ENCODE measurements around the gene CT45A9. TPM values are rescaled to one million over a fixed set of nuclear protein-coding genes. Genes with fewer than 3 reads are reported as not detected.
A peak's percentile ranks its signal among the peaks of the same experiment; 100 is the strongest.
"Not testable (repeated sequence)": the region's sequence is repeated elsewhere in the genome, so short reads cannot be mapped to it uniquely, and the experiment has no call there.

The CT45A9 gene, protein sequence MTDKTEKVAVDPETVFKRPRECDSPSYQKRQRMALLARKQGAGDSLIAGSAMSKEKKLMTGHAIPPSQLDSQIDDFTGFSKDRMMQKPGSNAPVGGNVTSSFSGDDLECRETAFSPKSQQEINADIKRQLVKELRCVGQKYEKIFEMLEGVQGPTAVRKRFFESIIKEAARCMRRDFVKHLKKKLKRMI
- polyA plus RNA-seq, result not detected

DNA sequence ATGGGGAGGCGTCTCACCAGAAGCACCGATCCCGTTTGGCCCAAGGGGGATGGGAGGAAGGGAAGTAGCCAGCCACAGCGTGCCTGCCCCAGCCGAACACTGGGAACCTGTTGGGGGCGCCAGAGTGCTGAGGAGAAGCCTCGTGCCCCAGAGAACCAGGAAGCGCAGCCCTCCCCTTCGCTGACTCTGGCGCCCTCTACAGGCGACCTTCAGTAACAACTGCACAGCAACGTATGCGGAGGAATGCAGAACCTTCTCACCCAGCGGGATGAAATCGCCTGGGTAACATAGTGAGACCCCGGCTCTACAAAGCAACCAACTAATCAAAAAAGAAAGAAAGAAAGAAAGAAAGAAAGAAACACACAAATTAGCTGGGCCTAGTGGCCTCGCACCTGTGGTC, at the start of gene CT45A9:
TSS of gene CT45A9 (minus strand) at position 101 of the 400 bp plus-strand sequence. CDS start 3,751 bp downstream, outside the sequence.
- H3K4me1 Mint-ChIP-seq, H3K36me3 Mint-ChIP-seq, H3K27ac Mint-ChIP-seq, H3K4me3 Mint-ChIP-seq, H3K27me3 Mint-ChIP-seq, H3K9me3 Mint-ChIP-seq: not testable (repeated sequence)

DNA sequence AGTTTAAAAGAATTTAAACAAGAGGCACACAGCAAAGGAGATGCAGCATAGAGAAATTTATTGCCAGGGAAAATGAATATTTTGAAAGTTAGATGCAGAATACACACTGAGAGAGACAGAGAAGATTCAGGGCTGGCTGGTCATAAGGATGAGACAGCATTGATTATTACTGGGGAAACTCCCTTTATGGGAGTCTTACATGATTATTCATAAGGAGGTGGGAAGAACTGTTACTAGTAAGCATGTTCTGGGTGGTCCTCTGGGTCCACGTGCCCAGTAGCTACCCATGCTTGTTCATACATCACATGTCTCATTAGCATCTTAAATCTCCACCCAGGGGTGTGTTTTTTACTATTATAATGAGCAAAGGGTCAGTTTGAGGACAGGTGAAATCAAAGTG, 48.9 kb upstream of the CT45A9 start:
- H3K9me3 Mint-ChIP-seq, H3K36me3 Mint-ChIP-seq, H3K27me3 Mint-ChIP-seq, H3K4me1 Mint-ChIP-seq, H3K27ac Mint-ChIP-seq, H3K4me3 Mint-ChIP-seq: not testable (repeated sequence)

DNA sequence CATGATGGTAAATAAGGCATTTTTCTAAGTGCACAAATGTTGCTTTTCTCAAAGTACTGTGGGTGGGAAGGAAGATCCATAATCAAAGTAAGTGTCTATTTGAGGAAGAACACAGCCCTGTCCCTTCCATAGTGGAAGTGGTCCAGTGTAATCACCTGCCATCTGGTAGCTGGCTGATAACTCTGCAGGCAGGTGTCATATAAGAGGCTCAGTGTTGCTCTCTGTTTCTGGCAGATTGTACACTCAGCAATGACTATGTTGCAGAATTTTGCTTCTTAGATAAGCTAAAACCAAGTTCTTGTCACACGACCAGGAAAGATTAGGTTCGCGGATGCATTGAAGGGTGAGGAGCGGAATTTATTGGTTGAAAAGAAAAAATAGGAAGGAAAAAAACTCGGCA, 42.8 kb upstream of the CT45A9 start:
- Mint-ChIP-seq H3K27me3 (peaks cover 10% of the 10 kb centered on the region), H3K27ac (peak overlapping the region in 1 of 3 donors; percentile 69), H3K9me3 (peaks cover 0 to 2% (median 0%) of the 10 kb centered on the region in 3 donors)

DNA sequence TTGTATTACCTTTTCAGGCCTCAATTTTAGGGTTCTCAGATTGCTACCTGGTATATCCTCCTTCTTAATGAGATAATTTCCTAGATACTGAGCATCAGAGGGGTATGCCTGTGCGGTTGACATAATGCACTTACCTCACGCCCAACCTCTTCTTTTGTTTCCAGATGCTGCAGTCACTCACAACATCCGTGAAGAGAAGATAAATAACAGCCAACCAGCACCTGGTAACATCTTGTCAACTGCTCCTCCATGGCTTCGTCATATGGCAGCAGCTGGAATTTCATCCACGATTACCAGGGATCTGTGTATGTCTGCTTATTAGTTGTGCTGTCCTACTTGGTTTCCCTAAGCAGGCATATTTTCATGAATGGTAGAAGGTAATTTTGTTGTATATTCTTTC, 38.6 kb upstream of the CT45A9 start:
- Mint-ChIP-seq H3K27me3 (peaks cover 8% of the 10 kb centered on the region), H3K27ac (no peak overlapping the region), H3K36me3 (no peaks in the 10 kb centered on the region), H3K4me3 (no peak overlapping the region), H3K4me1 (no peaks in the 10 kb centered on the region), H3K9me3 (peaks cover 0 to 2% (median 0%) of the 10 kb centered on the region in 3 donors)

More for the DNA sequence above, 42.8 kb upstream of the CT45A9 start:
- H3K36me3 Mint-ChIP-seq, result no peaks in the 10 kb centered on the region
- no peaks in the 10 kb centered on the region for H3K4me1 Mint-ChIP-seq
- H3K4me3 Mint-ChIP-seq, result no peak overlapping the region

DNA sequence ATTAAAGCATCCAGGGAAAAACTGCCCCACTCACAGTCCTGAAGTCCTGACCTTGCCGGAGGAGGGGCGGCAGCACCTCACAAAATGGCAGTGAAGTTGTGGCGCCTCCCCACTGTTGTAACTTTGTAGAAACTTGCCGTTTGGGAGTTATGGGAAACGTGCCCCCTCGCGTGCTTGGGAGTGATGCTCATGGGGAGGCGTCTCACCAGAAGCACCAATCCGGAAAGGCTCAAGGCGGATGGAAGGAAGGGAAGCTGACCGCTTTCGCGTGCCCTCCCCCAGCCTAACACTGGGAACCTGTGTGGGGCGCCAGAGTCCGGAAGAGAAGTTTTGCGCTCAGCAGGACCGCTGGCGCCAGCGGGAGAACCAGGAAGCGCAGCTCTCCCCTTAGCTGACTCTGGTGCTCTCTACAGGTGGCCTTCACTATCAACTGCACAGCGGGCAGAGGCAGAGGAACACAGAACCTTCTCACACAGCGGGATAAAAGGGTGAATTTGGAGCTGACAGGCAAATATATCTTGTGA, 21.7 kb upstream of the CT45A9 start, which contains the start of the genes CT45A10 and SAGE1:
TSS of gene CT45A10 (minus strand) at position 151 of the 524 bp plus-strand sequence. CDS start 8,100 bp downstream, outside the sequence.
TSS of gene SAGE1 (plus strand) at position 423 of the 524 bp plus-strand sequence. CDS start 2,527 bp downstream, outside the sequence.
- Mint-ChIP-seq H3K27me3 (no peaks in the 10 kb centered on the region), H3K9me3 (peaks cover 0 to 2% (median under 1%) of the 10 kb centered on the region in 3 donors), H3K4me3 (no peak within 1 kb of the TSS), H3K36me3 (no peaks in the 10 kb centered on the region), H3K27ac (no peak within 1 kb of the TSS), H3K4me1 (peaks cover 0 to 1% (median 0%) of the 10 kb centered on the region in 3 donors)

DNA sequence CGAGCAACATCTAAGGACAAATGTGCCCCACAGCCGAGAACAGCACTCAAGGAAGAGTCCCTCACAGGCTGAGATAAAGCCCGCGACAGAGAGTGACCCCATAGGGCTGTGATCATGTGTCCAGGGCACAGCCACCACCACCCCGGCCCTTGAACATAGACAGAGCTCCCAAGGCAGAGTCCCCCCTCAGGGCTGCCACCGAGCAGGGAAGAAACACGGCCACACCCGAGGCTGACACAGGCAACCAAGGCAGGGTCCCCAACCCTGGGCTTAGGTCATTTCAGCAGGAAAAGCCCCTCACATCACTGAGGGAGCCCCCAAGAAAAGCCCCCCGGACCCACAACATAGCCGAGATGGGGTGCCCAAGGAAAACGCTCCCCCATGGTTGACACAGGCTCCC, 21.2 kb upstream of the CT45A9 start:
- no peak overlapping the region for H3K27ac Mint-ChIP-seq
- no peaks in the 10 kb centered on the region for H3K27me3 Mint-ChIP-seq
- no peaks in the 10 kb centered on the region for H3K4me1 Mint-ChIP-seq
- no peak overlapping the region for H3K4me3 Mint-ChIP-seq
- H3K9me3 Mint-ChIP-seq, result peaks cover 0 to 2% (median 0%) of the 10 kb centered on the region in 3 donors
- H3K36me3 Mint-ChIP-seq, result no peaks in the 10 kb centered on the region

DNA sequence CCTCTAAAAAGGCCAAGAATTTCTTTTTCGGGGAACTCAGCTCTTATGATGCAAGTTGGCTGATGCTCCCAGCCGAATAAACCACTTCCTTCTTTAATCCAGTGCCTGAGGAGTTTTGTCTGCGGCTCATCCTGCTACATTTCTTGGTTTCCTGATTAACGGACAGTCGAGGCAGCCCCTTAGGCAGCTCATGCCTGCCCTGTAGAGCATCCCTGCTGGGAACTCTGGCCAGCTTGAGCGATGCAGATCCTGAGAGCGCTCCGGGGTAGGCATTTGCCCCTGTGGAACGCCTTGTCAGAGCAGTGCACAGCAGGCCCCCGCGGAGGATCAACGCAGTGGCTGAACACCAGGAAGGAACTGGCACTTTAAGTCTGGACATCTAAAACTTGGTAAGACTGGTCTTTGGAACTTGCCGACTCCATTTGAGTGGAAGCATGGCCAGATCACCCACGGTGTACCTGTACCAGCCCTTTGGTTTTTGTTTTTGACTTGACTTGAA, 18.5 kb upstream of the CT45A9 start:
- Mint-ChIP-seq H3K27ac (no peak overlapping the region), H3K27me3 (no peaks in the 10 kb centered on the region), H3K4me3 (no peak overlapping the region), H3K36me3 (no peaks in the 10 kb centered on the region), H3K4me1 (no peaks in the 10 kb centered on the region), H3K9me3 (peaks cover 0 to 2% (median 0%) of the 10 kb centered on the region in 3 donors)

DNA sequence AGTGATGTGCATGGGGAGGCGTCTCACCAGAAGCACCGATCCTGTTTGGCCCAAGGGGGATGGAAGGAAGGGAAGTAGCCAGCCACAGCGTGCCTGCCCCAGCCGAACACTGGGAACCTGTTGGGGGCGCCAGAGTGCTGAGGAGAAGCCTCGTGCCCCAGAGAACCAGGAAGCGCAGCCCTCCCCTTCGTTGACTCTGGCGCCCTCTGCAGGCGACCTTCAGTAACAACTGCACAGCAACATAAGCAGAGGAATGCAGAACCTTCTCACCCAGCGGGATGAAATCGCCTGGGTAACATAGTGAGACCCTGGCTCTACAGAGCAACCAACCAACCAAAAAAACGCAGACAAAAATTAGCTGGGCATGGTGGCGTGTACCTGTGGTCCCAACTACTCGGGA, 17.4 kb upstream of the CT45A9 start:
- H3K4me1 Mint-ChIP-seq, H3K27ac Mint-ChIP-seq, H3K36me3 Mint-ChIP-seq, H3K4me3 Mint-ChIP-seq, H3K9me3 Mint-ChIP-seq, H3K27me3 Mint-ChIP-seq: not testable (repeated sequence)

DNA sequence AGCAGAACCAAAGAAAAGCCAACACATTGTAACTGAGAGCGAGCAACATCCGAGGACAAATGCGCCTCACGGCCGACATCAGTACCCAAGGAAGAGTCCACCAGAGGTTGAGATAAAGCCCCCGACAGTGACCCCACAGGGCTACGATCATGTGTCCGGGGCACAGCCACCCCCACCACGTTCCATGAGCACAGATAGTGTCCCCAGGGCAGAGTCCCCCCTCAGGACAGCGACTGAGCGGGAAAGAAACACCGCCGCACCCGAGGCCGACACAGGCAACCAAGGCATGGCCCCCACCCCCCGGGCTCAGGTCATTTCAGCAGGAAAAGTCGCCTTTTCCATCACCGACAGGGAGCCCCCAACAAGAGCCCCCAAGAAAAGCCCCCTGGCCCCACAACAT, 16.6 kb upstream of the CT45A9 start:
- H3K4me3 Mint-ChIP-seq, H3K9me3 Mint-ChIP-seq, H3K36me3 Mint-ChIP-seq, H3K27me3 Mint-ChIP-seq, H3K27ac Mint-ChIP-seq, H3K4me1 Mint-ChIP-seq: not testable (repeated sequence)

DNA sequence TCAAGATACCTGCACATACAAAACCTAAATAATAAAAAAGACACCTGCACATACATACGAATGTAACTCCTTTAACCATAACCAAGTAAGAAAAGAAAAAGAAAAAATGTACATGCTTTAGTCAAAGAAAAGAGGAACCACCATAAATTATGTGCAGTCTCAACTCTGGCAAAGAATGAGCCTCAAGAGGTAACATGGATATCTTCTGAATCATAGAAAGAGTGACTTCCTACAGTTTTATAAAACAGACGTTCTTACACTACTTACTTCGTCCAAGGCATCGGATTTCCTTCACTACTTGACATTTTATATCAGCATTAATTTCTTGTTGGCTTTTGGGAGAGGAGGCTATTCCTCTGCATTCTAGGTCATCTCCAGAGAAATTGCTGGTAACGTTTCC, 11.1 kb upstream of the CT45A9 start:
- H3K4me1 Mint-ChIP-seq, result not testable (repeated sequence)

DNA sequence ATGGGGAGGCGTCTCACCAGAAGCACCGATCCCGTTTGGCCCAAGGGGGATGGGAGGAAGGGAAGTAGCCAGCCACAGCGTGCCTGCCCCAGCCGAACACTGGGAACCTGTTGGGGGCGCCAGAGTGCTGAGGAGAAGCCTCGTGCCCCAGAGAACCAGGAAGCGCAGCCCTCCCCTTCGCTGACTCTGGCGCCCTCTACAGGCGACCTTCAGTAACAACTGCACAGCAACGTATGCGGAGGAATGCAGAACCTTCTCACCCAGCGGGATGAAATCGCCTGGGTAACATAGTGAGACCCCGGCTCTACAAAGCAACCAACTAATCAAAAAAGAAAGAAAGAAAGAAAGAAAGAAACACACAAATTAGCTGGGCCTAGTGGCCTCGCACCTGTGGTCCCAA, 17.2 kb downstream of the CT45A9 start, which contains the start of gene CT45A8:
TSS of gene CT45A8 (minus strand) at position 101 of the 400 bp plus-strand sequence. CDS start 3,755 bp downstream, outside the sequence.
- H3K9me3 Mint-ChIP-seq, H3K4me1 Mint-ChIP-seq, H3K27me3 Mint-ChIP-seq: not testable (repeated sequence)

More for the DNA sequence above, 11.1 kb upstream of the CT45A9 start:
- H3K27ac Mint-ChIP-seq, H3K4me3 Mint-ChIP-seq, H3K36me3 Mint-ChIP-seq, H3K27me3 Mint-ChIP-seq, H3K9me3 Mint-ChIP-seq: not testable (repeated sequence)

DNA sequence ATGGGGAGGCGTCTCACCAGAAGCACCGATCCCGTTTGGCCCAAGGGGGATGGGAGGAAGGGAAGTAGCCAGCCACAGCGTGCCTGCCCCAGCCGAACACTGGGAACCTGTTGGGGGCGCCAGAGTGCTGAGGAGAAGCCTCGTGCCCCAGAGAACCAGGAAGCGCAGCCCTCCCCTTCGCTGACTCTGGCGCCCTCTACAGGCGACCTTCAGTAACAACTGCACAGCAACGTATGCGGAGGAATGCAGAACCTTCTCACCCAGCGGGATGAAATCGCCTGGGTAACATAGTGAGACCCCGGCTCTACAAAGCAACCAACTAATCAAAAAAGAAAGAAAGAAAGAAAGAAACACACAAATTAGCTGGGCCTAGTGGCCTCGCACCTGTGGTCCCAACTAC, 34.4 kb downstream of the CT45A9 start, which contains the start of gene CT45A7:
TSS of gene CT45A7 (minus strand) at position 101 of the 400 bp plus-strand sequence. CDS start 3,747 bp downstream, outside the sequence.
- not testable (repeated sequence) for H3K27me3 Mint-ChIP-seq, H3K9me3 Mint-ChIP-seq, H3K4me1 Mint-ChIP-seq, H3K27ac Mint-ChIP-seq, H3K4me3 Mint-ChIP-seq, H3K36me3 Mint-ChIP-seq

More for the DNA sequence above, 17.2 kb downstream of the CT45A9 start, which contains the start of gene CT45A8:
- H3K27ac Mint-ChIP-seq, H3K36me3 Mint-ChIP-seq, H3K4me3 Mint-ChIP-seq: not testable (repeated sequence)

DNA sequence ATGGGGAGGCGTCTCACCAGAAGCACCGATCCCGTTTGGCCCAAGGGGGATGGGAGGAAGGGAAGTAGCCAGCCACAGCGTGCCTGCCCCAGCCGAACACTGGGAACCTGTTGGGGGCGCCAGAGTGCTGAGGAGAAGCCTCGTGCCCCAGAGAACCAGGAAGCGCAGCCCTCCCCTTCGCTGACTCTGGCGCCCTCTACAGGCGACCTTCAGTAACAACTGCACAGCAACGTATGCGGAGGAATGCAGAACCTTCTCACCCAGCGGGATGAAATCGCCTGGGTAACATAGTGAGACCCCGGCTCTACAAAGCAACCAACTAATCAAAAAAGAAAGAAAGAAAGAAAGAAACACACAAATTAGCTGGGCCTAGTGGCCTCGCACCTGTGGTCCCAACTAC, 51.7 kb downstream of the CT45A9 start, which contains the start of gene CT45A2:
TSS of gene CT45A2 (minus strand) at position 101 of the 400 bp plus-strand sequence. CDS start 3,747 bp downstream, outside the sequence.
- H3K9me3 Mint-ChIP-seq, H3K27ac Mint-ChIP-seq, H3K36me3 Mint-ChIP-seq, H3K4me3 Mint-ChIP-seq, H3K27me3 Mint-ChIP-seq, H3K4me1 Mint-ChIP-seq: not testable (repeated sequence)

All from IgD-negative memory B cell (primary cell).